ENCODE data around the gene GNPTG. TPM values are rescaled to one million over a fixed set of nuclear protein-coding genes. Genes with fewer than 3 reads are reported as not detected.

GNPTG gene
- total RNA-seq, 4 donors from 2014 or later = 38.8 to 78.4 (median 66.5) TPM

GRCh38 chr16:1347962-1348361 lies 3.8 kb upstream of the GNPTG start:
- TF ChIP-seq CTCF (IDR thresholded peaks at IDR 0.05; ENCODE audit: low read depth) = no peak

GRCh38 chr16:1348441-1348840 lies 3.3 kb upstream of the GNPTG start:
- TF ChIP-seq CTCF (IDR thresholded peaks at IDR 0.05; ENCODE audit: low read depth) = no peak

DNA sequence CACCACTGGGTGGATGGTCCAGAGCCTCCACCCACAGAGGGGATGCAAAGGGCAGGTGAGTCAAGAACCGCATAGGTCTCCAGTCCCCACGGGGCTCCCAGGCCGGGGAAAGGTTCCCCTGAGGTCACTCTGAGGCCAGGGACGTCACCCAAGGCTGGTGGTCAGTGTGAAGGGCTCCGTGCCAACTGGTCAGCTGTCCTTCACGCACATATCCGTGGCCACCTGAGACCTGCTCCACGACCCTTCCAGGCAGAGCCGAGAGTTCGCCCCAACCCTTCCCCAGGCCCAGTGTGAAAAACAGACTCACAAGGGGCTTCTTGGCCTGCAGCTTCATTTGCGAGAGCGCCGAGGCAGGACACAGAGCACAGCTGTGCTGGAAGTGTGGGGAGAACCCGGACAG lies 2.8 kb upstream of the GNPTG start:
- TF ChIP-seq CTCF (IDR thresholded peaks at IDR 0.05; ENCODE audit: low read depth) = no peak

- no peak for TF ChIP-seq CTCF (IDR thresholded peaks at IDR 0.05; ENCODE audit: low read depth)
Measured at GRCh38 chr16:1349351-1349750, 2.4 kb upstream of the GNPTG start.

- TF ChIP-seq CTCF (IDR thresholded peaks at IDR 0.05; ENCODE audit: low read depth) = no peak
Measured at GRCh38 chr16:1349951-1350350, 1.8 kb upstream of the GNPTG start.

DNA sequence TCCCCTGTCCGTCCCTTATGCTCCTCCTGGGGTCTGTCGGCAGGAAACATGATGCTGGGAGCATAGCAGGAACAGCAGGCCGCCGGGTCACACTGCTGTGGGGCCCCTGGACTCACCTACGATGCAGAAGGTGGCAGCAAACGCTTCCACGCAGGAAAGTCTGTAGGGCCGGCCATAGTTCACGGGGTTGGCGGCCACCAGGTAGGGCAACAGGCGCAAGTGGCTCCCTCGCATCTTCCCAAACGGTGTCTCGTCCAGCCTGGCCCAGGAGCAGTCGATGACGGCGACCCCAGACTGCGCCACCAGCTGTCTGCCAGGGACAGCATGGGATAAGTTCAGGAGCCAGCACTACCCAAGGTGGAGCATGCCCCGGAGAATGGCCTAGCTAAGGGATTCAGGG lies 1.0 kb upstream of the GNPTG start:
- TF ChIP-seq CTCF (IDR thresholded peaks at IDR 0.05; ENCODE audit: low read depth) = no peak

DNA sequence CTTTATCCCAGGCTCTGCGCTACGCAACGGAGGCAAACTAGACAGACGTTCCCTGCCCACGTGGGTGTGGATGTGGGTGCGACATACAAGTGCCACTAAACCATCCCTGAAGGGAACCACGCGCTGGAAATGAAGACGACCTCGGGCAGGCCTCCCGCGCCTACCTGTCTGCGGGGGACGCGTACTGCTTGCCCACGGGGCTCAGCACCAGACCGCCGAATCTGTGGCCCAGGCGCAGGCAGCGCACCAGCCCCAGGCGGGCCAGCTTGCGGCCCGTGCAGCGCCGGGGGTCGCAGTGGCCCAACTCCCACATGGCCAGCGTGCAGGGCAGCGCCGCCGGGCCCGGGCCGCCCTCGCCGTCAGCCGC lies 533 bp upstream of the GNPTG start:
- TF ChIP-seq CTCF (IDR thresholded peaks at IDR 0.05; ENCODE audit: low read depth) = no peak
